SK-N-SH treated with all-trans-retinoic acid at 6 μM for 48 hours (cell line): ENCODE results near the gene NEGR1.

ENCODE experiments used
- ATAC-seq: fragments of 200-7000 bp; cut with Tn5 transposase; 3 replicates; pipeline ENCODE4 v1.9.1; 2020; ENCODE audit warnings: mild to moderate bottlenecking, moderate library complexity
- ARNTL ChIP-seq: fragments of 450-650 bp; formaldehyde crosslinking; IDR thresholded peaks from 2 replicates; pipeline ENCODE4 v1.5.0; 2020; ENCODE audit warnings: low read depth, mild to moderate bottlenecking, moderate library complexity, borderline replicate concordance
- CREB5 ChIP-seq: fragments of 250-450 bp; sonication (Bioruptor Pico); IDR thresholded peaks from 2 replicates; pipeline ENCODE4 v1.5.1; 2020; ENCODE audit warnings: low read depth, mild to moderate bottlenecking, moderate library complexity
- CSDC2 ChIP-seq: fragments of 250-450 bp; sonication (Bioruptor Pico); IDR thresholded peaks from 2 replicates; pipeline ENCODE4 v1.5.0; 2020; ENCODE audit warnings: mild to moderate bottlenecking, moderate library complexity
- CSRNP3 ChIP-seq: fragments of 250-450 bp; sonication (Bioruptor Pico); IDR thresholded peaks from 2 replicates; pipeline ENCODE4 v1.5.1; 2021; ENCODE audit warnings: mild to moderate bottlenecking, moderate library complexity
- ESRRG ChIP-seq: fragments of 250-450 bp; sonication (Bioruptor Pico); IDR thresholded peaks from 2 replicates; pipeline ENCODE4 v1.6.1; 2021; ENCODE audit warnings: mild to moderate bottlenecking
- ISL1 ChIP-seq: fragments of 250-450 bp; sonication (Bioruptor Pico); IDR thresholded peaks from 2 replicates; pipeline ENCODE4 v2.1.2; 2022; ENCODE audit warnings: mild to moderate bottlenecking, moderate library complexity
- OSR1 ChIP-seq: fragments of 250-450 bp; sonication (Bioruptor Pico); IDR thresholded peaks from 2 replicates; pipeline ENCODE4 v1.8.0; 2022; ENCODE audit warnings: moderate library complexity, mild to moderate bottlenecking, inconsistent platforms
- POU6F1 ChIP-seq: fragments of 250-450 bp; sonication (Bioruptor Pico); IDR thresholded peaks from 2 replicates; pipeline ENCODE4 v1.8.0; 2021; ENCODE audit warnings: low read depth, mild to moderate bottlenecking, moderate library complexity, borderline replicate concordance
- RARB ChIP-seq: fragments of 250-450 bp; sonication (Bioruptor Pico); IDR thresholded peaks from 2 replicates; pipeline ENCODE4 v1.8.0; 2021; ENCODE audit warnings: mild to moderate bottlenecking, moderate library complexity
- SNAI2 ChIP-seq: fragments of 250-450 bp; sonication (Bioruptor Pico); IDR thresholded peaks from 2 replicates; pipeline ENCODE4 v1.5.0; 2020; ENCODE audit warnings: mild to moderate bottlenecking, moderate library complexity
- TCF4 ChIP-seq: fragments of 250-450 bp; sonication (Bioruptor Pico); IDR thresholded peaks from 2 replicates; pipeline ENCODE4 v1.8.0; 2021; ENCODE audit warnings: mild to moderate bottlenecking, moderate library complexity, borderline replicate concordance
- TOX ChIP-seq: fragments of 250-450 bp; sonication (Bioruptor Pico); IDR thresholded peaks from 2 replicates; pipeline ENCODE4 v1.8.0; 2021; ENCODE audit warnings: mild to moderate bottlenecking, moderate library complexity, borderline replicate concordance
- TSHZ2 ChIP-seq: fragments of 250-450 bp; sonication (Bioruptor Pico); IDR thresholded peaks from 2 replicates; pipeline ENCODE4 v1.5.0; 2020; ENCODE audit warnings: mild to moderate bottlenecking, moderate library complexity
- ZFP3 ChIP-seq: fragments of 250-450 bp; sonication (Bioruptor Pico); IDR thresholded peaks from 2 replicates; pipeline ENCODE4 v1.5.0; 2020; ENCODE audit warnings: mild to moderate bottlenecking, moderate library complexity
- ZFP30 ChIP-seq: fragments of 450-650 bp; formaldehyde crosslinking; IDR thresholded peaks from 2 replicates; pipeline ENCODE4 v1.5.0; 2022; ENCODE audit warnings: mild to moderate bottlenecking, moderate library complexity
- ZNF565 ChIP-seq: fragments of 450-650 bp; formaldehyde crosslinking; conservative IDR thresholded peaks from 2 replicates; pipeline ENCODE4 v1.5.0; 2020; ENCODE audit warnings: low read depth, mild to moderate bottlenecking, moderate library complexity
- ZNF70 ChIP-seq: fragments of 450-650 bp; formaldehyde crosslinking; IDR thresholded peaks from 2 replicates; pipeline ENCODE4 v1.5.0; 2020; ENCODE audit warnings: mild to moderate bottlenecking, moderate library complexity
- ZNF8 ChIP-seq: fragments of 450-650 bp; formaldehyde crosslinking; IDR thresholded peaks from 2 replicates; pipeline ENCODE4 v1.5.0; 2020; ENCODE audit warnings: mild to moderate bottlenecking, moderate library complexity
- TF ChIP-seq, protein P1 (sequence below): fragments of 250-450 bp; sonication (Bioruptor Pico); IDR thresholded peaks from 2 replicates; pipeline ENCODE4 v1.8.0; 2020; ENCODE audit warnings: mild to moderate bottlenecking, moderate library complexity, borderline replicate concordance

Gene NEGR1

GRCh38 chr1:71778940-71779339 lies 503.4 kb downstream of the NEGR1 start:
- ATAC-seq: no peak
- TF ChIP-seq SNAI2 (CRISPR knock-in tag) (no peak), CREB5 (CRISPR knock-in tag) (no peak), POU6F1 (CRISPR knock-in tag) (no peak), OSR1 (no peak), ESRRG (no peak)

DNA sequence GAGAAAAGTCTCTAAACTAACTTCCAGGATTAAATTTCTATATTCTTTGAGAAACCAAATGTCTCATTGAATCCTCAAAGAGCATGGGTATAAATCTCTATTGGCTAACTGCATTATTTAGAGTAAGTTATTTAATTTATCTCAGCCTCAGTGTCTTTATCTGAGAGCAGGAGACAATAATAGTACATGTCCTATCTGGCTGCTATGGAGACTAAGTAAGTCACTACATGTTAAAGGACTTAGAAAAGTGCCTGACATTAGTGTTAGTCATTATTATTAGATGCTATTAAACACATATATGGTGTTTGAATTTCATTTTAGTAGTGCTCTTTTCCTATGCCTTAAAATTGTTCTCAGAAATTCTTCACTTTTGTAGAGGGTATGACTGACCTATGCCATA lies 505.2 kb downstream of the NEGR1 start:
- no peak for TF ChIP-seq TOX (CRISPR knock-in tag)
- no peak for TF ChIP-seq ARNTL (CRISPR knock-in tag)
- no peak for TF ChIP-seq POU6F1 (CRISPR knock-in tag)
- TF ChIP-seq TCF4: no peak
- no peak for TF ChIP-seq ZNF565 (CRISPR knock-in tag)
- no peak for TF ChIP-seq OSR1
- no peak for TF ChIP-seq ZNF8 (CRISPR knock-in tag)
- TF ChIP-seq ZFP3 (CRISPR knock-in tag): no peak
- TF ChIP-seq ESRRG: no peak
- no peak for TF ChIP-seq RARB (CRISPR knock-in tag)
- no peak for TF ChIP-seq SNAI2 (CRISPR knock-in tag)
- TF ChIP-seq, protein P1, sequence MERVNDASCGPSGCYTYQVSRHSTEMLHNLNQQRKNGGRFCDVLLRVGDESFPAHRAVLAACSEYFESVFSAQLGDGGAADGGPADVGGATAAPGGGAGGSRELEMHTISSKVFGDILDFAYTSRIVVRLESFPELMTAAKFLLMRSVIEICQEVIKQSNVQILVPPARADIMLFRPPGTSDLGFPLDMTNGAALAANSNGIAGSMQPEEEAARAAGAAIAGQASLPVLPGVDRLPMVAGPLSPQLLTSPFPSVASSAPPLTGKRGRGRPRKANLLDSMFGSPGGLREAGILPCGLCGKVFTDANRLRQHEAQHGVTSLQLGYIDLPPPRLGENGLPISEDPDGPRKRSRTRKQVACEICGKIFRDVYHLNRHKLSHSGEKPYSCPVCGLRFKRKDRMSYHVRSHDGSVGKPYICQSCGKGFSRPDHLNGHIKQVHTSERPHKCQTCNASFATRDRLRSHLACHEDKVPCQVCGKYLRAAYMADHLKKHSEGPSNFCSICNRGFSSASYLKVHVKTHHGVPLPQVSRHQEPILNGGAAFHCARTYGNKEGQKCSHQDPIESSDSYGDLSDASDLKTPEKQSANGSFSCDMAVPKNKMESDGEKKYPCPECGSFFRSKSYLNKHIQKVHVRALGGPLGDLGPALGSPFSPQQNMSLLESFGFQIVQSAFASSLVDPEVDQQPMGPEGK (CRISPR knock-in tag): no peak
- TF ChIP-seq CSDC2 (CRISPR knock-in tag): no peak
- no peak for TF ChIP-seq CREB5 (CRISPR knock-in tag)
- TF ChIP-seq ISL1 (CRISPR knock-in tag): no peak
- no peak for TF ChIP-seq ZNF70 (CRISPR knock-in tag)
- TF ChIP-seq CSRNP3: no peak
- TF ChIP-seq TSHZ2 (CRISPR knock-in tag): no peak
- no peak for TF ChIP-seq ZFP30 (CRISPR knock-in tag)
- ATAC-seq: no peak
